ENCODE data around the gene TMUB2. TPM values are rescaled to one million over a fixed set of nuclear protein-coding genes. Genes with fewer than 3 reads are reported as not detected.
A peak's percentile ranks its signal among the peaks of the same experiment; 100 is the strongest.

TMUB2 gene
- total and polyA plus RNA-seq, 9 of the 15 experiments (the other 6 are each of a cell fraction or from before 2014, with no cell fraction given), result 4.1 to 29.8 (median 16.3) TPM

DNA sequence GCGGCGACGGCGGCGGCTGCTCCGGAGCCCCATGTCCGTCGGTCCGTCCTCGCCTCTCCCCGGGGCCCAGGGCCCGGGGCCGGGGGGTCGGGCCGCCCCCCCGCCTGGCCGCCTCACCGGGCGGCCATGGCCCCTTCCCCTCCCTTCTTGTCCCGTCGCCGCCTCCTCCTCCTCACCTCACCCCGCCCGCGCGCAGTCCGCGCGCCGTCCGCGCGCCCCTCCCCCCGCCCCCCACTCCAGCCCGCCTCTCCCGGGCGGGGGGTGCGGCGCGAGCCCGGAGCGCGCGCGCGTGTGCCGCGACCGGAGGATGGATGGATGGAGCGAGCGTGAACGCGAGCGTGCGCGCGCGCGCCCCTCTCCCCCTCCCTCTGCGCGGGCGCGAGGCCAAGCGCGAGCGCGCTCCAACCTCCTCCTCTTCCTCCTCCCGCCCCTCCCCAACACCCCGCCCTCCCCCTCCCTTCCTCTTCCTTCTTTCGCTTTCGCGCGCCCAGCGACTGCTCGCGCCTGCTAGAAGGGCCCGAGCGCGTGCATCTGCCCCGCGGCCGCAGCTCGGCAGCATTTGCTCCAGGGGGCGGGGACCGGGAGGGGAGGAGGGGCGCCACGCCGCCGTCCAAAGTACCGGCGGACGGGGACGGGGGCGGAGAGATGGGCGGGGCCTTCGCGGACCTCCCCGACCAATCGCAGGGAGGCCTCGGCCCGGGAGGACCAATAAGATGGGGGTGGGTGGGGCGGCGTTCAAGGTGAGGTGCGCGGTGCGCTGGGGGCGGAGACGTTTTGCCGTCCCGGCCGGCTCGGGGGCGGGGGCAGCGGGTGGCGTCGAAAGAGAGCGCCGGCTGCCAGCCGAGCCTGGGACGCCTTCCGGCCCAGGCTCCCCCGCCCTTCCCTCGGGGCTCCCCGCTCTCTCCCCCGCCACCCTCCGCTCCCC is 13.0 kb downstream of the TMUB2 start, which contains the start of gene ATXN7L3 (continued):
- TF ChIP-seq, protein P1, sequence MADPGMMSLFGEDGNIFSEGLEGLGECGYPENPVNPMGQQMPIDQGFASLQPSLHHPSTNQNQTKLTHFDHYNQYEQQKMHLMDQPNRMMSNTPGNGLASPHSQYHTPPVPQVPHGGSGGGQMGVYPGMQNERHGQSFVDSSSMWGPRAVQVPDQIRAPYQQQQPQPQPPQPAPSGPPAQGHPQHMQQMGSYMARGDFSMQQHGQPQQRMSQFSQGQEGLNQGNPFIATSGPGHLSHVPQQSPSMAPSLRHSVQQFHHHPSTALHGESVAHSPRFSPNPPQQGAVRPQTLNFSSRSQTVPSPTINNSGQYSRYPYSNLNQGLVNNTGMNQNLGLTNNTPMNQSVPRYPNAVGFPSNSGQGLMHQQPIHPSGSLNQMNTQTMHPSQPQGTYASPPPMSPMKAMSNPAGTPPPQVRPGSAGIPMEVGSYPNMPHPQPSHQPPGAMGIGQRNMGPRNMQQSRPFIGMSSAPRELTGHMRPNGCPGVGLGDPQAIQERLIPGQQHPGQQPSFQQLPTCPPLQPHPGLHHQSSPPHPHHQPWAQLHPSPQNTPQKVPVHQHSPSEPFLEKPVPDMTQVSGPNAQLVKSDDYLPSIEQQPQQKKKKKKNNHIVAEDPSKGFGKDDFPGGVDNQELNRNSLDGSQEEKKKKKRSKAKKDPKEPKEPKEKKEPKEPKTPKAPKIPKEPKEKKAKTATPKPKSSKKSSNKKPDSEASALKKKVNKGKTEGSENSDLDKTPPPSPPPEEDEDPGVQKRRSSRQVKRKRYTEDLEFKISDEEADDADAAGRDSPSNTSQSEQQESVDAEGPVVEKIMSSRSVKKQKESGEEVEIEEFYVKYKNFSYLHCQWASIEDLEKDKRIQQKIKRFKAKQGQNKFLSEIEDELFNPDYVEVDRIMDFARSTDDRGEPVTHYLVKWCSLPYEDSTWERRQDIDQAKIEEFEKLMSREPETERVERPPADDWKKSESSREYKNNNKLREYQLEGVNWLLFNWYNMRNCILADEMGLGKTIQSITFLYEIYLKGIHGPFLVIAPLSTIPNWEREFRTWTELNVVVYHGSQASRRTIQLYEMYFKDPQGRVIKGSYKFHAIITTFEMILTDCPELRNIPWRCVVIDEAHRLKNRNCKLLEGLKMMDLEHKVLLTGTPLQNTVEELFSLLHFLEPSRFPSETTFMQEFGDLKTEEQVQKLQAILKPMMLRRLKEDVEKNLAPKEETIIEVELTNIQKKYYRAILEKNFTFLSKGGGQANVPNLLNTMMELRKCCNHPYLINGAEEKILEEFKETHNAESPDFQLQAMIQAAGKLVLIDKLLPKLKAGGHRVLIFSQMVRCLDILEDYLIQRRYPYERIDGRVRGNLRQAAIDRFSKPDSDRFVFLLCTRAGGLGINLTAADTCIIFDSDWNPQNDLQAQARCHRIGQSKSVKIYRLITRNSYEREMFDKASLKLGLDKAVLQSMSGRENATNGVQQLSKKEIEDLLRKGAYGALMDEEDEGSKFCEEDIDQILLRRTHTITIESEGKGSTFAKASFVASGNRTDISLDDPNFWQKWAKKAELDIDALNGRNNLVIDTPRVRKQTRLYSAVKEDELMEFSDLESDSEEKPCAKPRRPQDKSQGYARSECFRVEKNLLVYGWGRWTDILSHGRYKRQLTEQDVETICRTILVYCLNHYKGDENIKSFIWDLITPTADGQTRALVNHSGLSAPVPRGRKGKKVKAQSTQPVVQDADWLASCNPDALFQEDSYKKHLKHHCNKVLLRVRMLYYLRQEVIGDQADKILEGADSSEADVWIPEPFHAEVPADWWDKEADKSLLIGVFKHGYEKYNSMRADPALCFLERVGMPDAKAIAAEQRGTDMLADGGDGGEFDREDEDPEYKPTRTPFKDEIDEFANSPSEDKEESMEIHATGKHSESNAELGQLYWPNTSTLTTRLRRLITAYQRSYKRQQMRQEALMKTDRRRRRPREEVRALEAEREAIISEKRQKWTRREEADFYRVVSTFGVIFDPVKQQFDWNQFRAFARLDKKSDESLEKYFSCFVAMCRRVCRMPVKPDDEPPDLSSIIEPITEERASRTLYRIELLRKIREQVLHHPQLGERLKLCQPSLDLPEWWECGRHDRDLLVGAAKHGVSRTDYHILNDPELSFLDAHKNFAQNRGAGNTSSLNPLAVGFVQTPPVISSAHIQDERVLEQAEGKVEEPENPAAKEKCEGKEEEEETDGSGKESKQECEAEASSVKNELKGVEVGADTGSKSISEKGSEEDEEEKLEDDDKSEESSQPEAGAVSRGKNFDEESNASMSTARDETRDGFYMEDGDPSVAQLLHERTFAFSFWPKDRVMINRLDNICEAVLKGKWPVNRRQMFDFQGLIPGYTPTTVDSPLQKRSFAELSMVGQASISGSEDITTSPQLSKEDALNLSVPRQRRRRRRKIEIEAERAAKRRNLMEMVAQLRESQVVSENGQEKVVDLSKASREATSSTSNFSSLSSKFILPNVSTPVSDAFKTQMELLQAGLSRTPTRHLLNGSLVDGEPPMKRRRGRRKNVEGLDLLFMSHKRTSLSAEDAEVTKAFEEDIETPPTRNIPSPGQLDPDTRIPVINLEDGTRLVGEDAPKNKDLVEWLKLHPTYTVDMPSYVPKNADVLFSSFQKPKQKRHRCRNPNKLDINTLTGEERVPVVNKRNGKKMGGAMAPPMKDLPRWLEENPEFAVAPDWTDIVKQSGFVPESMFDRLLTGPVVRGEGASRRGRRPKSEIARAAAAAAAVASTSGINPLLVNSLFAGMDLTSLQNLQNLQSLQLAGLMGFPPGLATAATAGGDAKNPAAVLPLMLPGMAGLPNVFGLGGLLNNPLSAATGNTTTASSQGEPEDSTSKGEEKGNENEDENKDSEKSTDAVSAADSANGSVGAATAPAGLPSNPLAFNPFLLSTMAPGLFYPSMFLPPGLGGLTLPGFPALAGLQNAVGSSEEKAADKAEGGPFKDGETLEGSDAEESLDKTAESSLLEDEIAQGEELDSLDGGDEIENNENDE (IDR thresholded peaks at IDR 0.05; ENCODE audit: low read depth, low read length), result no peak
- no peak for TF ChIP-seq RUNX1 (IDR thresholded peaks at IDR 0.05; ENCODE audit: low read depth)
- TF ChIP-seq, protein P2, sequence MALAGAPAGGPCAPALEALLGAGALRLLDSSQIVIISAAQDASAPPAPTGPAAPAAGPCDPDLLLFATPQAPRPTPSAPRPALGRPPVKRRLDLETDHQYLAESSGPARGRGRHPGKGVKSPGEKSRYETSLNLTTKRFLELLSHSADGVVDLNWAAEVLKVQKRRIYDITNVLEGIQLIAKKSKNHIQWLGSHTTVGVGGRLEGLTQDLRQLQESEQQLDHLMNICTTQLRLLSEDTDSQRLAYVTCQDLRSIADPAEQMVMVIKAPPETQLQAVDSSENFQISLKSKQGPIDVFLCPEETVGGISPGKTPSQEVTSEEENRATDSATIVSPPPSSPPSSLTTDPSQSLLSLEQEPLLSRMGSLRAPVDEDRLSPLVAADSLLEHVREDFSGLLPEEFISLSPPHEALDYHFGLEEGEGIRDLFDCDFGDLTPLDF (CRISPR knock-in tag; IDR thresholded peaks at IDR 0.05), result no peak
- TF ChIP-seq EGR1 (conservative IDR thresholded peaks at IDR 0.05), result peak; percentile 74
- TF ChIP-seq KLF16 (IDR thresholded peaks at IDR 0.05), result no peak
- TF ChIP-seq ZNF311 (CRISPR knock-in tag; IDR thresholded peaks at IDR 0.05), result no peak
- no peak for TF ChIP-seq TAF7 (tag; IDR thresholded peaks at IDR 0.05)
- no peak for TF ChIP-seq CBX8 (IDR thresholded peaks at IDR 0.05; ENCODE audit: borderline replicate concordance, extremely low read depth, low read depth, low read length, poor library complexity, severe bottlenecking)
- TF ChIP-seq, protein P3, sequence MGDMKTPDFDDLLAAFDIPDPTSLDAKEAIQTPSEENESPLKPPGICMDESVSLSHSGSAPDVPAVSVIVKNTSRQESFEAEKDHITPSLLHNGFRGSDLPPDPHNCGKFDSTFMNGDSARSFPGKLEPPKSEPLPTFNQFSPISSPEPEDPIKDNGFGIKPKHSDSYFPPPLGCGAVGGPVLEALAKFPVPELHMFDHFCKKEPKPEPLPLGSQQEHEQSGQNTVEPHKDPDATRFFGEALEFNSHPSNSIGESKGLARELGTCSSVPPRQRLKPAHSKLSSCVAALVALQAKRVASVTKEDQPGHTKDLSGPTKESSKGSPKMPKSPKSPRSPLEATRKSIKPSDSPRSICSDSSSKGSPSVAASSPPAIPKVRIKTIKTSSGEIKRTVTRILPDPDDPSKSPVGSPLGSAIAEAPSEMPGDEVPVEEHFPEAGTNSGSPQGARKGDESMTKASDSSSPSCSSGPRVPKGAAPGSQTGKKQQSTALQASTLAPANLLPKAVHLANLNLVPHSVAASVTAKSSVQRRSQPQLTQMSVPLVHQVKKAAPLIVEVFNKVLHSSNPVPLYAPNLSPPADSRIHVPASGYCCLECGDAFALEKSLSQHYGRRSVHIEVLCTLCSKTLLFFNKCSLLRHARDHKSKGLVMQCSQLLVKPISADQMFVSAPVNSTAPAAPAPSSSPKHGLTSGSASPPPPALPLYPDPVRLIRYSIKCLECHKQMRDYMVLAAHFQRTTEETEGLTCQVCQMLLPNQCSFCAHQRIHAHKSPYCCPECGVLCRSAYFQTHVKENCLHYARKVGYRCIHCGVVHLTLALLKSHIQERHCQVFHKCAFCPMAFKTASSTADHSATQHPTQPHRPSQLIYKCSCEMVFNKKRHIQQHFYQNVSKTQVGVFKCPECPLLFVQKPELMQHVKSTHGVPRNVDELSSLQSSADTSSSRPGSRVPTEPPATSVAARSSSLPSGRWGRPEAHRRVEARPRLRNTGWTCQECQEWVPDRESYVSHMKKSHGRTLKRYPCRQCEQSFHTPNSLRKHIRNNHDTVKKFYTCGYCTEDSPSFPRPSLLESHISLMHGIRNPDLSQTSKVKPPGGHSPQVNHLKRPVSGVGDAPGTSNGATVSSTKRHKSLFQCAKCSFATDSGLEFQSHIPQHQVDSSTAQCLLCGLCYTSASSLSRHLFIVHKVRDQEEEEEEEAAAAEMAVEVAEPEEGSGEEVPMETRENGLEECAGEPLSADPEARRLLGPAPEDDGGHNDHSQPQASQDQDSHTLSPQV (IDR thresholded peaks at IDR 0.05), result no peak
- TF ChIP-seq ZKSCAN3 (CRISPR knock-in tag; IDR thresholded peaks at IDR 0.05), result no peak

All from K562 (cell line).